ENCODE results near the gene ASTN2.

The ASTN2 gene

DNA sequence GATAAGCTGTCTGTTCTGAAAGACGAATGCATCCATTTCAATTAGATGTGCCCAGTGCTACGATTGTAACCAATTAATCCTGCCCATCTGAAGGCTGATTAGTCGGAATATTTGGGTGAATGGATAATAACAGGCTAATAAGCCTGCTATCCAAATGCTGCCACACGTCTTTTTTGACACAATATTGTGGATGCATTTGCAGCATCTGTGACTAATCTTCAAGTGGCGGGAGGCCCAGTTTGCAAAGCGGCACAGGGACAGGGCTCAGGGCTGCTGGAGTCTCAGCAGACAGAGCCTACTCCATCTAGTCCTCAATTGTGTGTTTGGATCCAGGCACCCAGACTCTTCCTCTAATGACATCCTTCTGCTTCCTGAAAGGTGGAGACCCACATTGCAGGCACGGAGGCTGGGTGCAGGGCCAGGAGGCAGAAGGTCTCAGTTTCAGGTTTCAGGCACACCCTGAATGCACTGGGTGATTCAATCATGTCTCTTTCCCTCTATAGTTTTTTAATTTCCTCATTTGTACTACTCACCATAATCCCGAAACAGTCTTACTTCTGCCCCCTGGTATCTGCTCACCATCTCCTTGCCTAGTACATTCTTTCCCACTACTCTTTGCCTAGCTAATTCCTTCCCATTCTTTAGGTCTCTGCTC lies 169.6 kb downstream of the ASTN2 start:
- no peak for DNase-seq

- no peak for DNase-seq
Observed at GRCh38 chr9:117242082-117242481, 172.8 kb downstream of the ASTN2 start.

GRCh38 chr9:117239428-117239827 lies 175.4 kb downstream of the ASTN2 start:
- DNase-seq = no peak

GRCh38 chr9:117234103-117234502 lies 180.8 kb downstream of the ASTN2 start:
- no peak for DNase-seq

DNA sequence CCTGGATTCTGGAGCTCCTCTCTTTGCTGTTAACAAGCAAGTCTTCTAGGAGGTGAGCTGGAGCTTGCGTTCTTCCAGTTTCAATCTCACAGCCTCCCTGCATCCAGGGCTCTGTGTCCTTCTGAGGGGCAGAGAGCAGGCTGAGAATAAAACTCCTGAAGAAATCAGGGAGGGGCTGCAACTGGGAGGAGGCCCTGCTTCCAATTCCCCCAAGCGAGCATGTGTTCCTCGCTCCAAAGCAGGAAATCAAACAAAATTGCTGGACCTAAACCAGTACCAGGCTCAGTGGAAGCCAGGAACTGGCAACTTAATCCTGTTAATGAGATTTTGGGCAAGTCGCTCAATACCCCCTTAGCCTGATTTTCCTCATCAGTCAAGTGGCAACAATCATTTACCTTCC lies 181.8 kb downstream of the ASTN2 start:
- no peak for DNase-seq

DNA sequence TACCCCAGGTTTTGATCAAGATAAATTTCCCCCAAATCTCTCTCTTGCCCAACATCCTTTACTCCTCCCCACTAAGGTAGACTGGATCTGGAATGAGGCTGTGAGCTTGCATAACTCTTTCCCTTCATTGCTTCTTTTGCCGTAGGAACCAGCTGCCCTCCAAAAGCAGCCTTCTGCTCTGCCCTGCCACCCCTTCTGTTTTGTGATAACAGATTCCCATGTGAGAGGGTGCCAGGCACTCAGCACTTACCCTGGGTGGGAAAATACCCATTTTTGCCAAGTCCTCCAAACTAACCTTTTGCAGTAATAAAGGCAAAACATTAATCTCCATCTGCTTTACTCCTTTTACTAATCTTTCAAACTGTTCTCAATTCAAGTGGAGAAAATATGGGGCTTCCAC lies 182.6 kb downstream of the ASTN2 start:
- no peak for DNase-seq

GRCh38 chr9:117231012-117231411 lies 183.8 kb downstream of the ASTN2 start:
- DNase-seq = no peak

- DNase-seq = no peak
Observed at GRCh38 chr9:117224695-117225094, 190.2 kb downstream of the ASTN2 start.

GRCh38 chr9:117218951-117219350 lies 195.9 kb downstream of the ASTN2 start:
- no peak for DNase-seq

GRCh38 chr9:117214416-117214815 lies 200.4 kb downstream of the ASTN2 start:
- DNase-seq = no peak

- no peak for DNase-seq
Observed at GRCh38 chr9:117211280-117211679, 203.6 kb downstream of the ASTN2 start.

DNA sequence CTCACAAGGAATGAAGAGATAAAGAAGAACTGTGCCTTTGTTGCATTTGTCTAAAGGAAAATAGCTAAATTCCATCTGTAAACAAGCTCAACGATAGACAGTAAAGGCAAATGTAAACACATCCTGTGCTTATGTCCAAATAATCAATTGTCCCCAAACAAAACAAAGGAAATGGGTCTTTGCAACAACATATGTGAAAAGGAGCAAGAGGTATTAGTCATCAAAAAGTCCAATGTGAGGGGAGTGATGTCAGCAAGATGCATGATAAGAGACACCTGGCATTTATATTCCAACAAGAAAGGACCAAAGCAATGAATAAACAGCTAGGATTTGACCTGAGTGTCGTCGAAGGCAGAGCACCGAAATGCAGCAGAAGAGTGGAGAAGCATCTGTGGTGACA lies 209.1 kb downstream of the ASTN2 start:
- DNase-seq = no peak

- DNase-seq = peak; percentile 45
Observed at GRCh38 chr9:117204971-117205370, 209.9 kb downstream of the ASTN2 start.

DNA sequence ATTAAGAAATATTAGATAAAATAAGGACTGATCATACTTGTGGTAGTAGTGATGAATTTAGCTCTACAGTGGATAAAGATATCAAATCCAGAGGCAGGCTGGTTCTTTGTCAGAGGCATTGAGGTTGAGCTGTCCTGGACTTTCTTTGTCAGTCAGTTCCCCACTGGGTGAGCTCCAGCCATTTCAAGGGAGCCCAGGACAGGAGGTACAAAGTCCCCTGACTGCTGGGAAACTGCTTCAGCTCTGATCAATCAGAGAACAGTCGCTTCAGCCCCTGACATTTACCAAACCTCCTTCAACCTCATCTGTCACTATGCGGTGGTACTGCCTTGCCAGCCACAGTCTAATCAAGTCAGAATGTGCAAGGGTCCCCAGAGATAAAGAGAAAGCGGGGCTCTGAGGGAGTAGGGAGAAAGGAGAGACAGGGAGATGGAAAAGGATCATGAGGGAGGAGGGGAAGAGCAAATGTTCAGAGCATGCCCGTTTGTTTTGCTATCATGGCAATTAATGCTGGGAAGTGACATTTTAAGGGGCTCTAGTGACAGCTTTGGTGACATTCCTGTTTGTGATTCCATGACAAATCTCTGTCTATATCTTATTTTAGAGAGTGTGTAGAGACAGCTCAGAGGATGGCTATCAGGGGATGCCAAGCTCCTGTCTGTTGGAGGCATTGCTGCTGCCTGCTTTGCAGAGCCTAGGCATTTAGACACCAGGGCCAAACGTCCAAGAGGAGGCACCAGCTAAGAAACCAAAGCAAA lies 223.2 kb downstream of the ASTN2 start:
- no peak for DNase-seq

GRCh38 chr9:117189121-117189520 lies 225.7 kb downstream of the ASTN2 start:
- DNase-seq = peak; percentile 77

GRCh38 chr9:117188394-117188793 lies 226.5 kb downstream of the ASTN2 start:
- no peak for DNase-seq

DNA sequence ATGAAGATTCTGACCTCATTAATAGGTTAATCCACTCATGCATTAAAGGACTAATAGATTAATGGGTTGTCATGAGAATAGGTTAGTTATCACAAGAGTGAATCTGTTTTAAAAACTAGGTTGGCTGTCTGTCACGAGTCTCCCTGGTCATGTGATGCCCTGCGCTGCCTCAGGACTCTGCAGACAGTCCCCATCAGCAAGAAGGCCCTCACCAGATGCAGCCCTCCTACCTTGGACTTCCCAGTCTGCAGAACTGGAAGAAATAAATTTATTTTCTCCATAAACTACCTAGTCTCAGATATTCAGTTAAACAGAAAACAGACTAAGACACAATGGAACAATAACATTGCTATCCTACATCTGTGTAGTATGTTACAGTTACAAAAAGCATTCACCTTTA lies 227.4 kb downstream of the ASTN2 start:
- no peak for DNase-seq

DNA sequence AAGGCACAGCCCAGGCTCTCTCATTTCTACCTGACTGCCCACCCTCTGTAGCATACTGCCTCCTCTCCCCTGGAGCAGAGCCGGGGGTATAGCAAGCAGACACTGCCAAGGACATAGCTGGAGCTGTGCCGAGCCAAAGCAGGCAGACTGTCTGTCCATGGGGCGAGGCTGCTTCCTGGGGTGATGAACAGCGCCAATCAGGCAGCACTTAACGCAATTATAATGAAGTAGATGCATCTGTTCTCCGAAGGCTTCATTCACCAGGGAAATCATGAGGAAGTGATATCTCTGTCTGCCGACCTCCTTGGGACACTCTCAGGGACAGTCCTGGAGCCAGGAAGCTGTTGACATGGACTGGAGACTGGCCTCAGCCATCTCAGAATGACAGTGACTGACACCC lies 230.7 kb downstream of the ASTN2 start:
- no peak for DNase-seq

DNA sequence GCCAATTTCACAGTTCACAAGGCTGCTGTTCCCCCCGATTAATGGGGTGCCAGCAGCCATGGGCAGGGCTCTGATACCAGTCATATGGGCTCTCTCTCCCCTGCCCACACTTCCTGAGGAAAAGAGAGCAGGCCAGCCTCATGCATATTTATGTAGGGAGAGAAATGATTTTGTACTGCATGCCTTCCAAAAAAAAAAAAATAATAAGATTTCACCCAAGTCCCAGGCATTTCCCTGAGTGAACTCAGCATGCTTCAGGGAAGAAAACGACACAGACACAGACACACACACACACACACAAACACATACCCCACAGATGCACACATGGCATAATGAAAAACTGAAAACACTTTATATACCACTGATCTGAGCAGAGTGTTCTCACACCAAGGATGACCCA lies 232.8 kb downstream of the ASTN2 start:
- no peak for DNase-seq

GRCh38 chr9:117180896-117181445 lies 233.9 kb downstream of the ASTN2 start:
- DNase-seq = no peak

DNA sequence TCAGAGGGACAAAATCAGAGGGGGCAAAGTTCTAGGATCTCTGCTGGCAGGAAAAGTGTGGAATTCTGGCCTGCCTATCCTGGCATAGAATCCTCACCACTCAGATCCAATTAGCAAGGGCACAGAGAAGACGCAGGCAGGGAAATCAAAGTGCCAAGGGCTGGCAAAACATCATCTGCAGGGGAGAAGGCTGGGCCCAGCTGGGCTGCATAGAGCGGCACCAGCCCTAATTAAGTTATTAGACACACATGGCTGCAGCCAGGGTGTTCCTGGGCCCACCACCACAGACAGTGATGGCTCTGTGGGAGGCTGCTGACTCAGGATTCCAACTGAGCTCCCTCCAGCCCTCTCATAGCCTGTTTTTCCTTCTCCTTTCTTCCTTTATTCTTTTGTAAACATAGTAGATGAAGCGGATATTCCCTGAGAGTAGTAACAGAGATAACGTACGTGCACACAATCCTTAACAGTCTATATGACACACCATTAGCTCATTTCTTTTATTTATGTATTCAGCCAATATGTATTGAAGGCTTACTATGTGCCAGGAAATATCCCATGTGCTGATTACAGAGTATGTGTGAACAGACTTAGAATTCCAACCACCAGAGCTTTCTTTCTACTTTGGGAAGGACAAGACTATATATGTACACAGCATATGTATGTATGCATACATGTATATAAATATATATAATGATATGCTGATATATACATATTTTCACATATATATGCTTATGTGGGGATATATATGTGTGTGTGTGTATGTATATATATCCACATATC lies 236.1 kb downstream of the ASTN2 start:
- DNase-seq = peak; percentile 84

- no peak for DNase-seq
Observed at GRCh38 chr9:117170567-117170966, 244.3 kb downstream of the ASTN2 start.

GRCh38 chr9:117169089-117169621 lies 245.7 kb downstream of the ASTN2 start:
- no peak for DNase-seq

Data from fibroblast of skin of back (primary cell).